GM18511 (cell line): Measurements from ENCODE around the gene JAKMIP1.
"Not testable (repeated sequence)": the region's sequence is repeated elsewhere in the genome, so short reads cannot be mapped to it uniquely, and the experiment has no call there.

Experiments used
- ATAC-seq: cut with Tn5 transposase; IDR thresholded peaks from one replicate; pipeline ENCODE4 v1.9.1; 2021; ENCODE audit warnings: mild to moderate bottlenecking, moderate library complexity; ENCODE audit not compliant: unreplicated experiment

The JAKMIP1 gene

DNA sequence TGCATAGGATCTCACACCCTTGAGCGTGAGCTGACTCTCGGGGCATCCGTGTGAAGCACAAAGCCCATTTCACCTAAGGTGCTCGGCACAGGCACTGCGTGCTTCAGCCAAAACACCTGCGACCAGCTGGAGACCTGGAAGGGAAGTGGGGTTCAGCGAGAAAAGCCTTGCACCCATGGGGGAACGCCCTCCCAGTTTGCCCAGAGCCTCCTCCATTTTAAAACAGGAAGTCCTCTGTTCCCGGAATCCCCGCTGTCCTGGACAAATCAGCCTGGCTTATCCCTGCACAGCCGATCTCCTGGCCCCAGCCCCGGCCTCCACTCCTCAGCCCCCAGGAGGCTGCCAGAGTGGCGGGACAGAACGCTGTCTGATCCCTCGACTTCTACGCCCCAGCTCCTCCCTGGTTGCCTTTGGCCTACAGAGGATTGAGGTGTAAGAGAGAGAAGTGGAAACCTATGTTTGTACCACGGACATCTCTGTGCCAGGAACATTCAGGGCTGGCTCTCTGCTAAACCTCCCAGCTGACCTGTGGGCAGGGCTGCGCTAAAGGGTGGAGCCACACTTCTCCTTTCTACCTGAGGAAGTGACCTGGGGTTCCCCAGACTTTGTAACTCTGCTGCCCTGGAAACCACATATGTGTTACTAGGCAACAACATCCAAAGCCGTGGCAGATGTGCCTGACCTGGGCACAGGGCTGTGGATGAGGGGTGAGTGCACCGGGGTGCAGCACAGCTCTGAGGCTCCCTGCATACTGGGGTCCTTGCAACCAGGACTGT, 178.3 kb downstream of the JAKMIP1 start:
- ATAC-seq, result no peak

GRCh38 chr4:6020613-6021012, 179.7 kb downstream of the JAKMIP1 start:
- ATAC-seq, result no peak

DNA sequence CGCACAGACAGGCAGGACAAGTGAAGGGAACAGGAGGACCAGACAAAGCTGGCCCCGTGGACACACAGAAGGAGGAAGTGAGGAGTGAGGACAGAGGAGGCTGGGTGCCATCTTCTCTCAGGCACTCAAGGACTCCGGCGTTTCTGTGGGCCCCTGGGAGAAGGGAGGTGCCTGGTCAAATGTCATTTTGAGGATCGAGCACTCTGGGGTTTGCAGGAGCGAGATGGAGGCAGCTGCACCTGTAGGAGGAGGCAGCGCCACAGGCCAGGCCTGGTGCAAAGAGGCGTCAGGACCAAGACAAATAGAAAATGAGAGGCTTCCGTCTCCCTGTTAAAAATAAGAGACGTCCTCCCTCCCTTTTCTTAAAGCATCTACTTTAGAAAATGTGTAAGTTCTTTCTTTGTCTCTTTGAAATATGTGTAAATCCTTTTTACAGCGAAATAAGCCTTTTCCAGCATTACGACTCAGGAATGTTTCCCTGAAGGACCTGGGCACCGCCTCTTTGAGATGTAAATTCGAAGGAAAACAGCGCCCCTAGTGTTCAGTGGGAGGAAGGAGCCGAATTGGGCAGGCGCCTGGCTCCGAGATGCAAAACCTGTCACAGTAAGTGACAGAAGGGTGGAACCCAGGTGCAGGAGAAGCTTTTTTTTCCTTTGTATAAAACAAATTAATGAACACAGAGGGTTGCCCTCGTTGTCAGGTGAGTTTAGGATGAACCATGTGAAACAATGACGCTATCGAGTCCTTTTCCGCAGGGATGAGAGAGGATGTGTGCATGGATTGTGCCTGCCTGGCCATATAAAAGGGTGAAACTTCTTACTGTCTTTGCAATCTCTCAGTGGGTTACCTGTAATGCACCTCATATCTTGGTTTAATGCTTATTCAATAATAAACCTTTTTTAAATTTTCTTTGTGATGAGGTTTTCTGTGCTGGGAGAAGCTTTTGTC, 180.8 kb downstream of the JAKMIP1 start:
- no peak for ATAC-seq

DNA sequence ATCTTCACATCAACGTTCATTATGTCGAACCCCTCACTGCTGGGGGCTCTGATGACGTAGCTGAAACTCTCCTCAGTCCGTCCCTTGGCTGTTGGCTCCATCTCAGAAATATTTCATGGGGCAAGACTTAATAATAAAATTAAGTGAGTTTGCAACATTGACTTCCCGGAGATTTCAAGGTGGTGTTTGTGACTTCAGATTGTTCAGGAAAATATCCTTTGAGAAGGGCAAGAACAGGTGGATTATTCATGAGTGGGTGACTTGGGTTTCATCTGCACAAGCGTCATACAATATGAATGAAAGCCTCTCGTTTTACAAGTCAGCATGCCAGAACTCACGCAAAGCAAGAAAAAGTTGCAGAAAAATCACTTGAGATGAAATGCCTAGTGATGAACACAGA, 182.0 kb downstream of the JAKMIP1 start, which contains the start of gene C4orf50:
C4orf50 (minus strand) TSS at position 101 of the 400 bp plus-strand sequence.
- no peak for ATAC-seq

GRCh38 chr4:6017800-6018199, 182.5 kb downstream of the JAKMIP1 start:
- ATAC-seq, result no peak

DNA sequence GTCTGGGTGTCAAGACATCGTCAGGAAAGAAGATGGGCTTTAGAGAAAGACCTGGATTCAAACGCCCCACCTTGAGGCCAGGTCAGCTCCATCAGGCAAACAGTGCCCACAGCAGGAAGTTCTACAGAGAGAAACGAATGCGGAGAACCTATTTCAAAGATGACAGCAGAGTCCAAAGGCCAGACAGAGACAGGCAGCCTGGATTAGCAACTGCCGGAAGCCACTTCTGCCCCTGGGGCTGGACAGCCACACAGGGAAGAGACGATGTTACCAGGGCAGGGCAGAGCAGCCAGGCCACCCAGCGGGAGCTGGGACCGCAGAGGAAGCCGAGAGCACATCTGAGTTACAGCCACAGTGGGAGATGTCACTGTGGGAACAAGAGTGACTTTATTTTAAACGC, 183.3 kb downstream of the JAKMIP1 start:
- ATAC-seq, result no peak

DNA sequence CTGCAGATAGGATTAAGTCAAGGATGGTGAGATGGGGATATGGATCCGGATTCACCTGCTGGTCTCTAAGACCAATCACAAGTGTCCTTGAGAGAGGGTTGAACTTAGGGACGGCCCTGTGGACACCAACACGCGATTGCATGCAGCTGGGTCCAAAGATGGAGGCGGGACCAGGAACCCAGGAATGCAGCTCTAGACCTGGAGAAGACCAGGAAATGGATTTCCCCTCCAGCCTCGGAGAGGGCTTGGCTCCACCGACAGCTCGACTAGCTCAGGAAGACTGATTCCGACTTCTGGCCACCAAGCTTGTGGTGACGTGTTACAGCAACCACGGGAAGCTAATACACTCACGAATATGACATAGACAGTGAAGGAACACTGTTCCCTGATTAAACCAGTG, 186.8 kb downstream of the JAKMIP1 start:
- ATAC-seq, result no peak

- no peak for ATAC-seq
Measured at GRCh38 chr4:6012200-6012599, 188.1 kb downstream of the JAKMIP1 start.

DNA sequence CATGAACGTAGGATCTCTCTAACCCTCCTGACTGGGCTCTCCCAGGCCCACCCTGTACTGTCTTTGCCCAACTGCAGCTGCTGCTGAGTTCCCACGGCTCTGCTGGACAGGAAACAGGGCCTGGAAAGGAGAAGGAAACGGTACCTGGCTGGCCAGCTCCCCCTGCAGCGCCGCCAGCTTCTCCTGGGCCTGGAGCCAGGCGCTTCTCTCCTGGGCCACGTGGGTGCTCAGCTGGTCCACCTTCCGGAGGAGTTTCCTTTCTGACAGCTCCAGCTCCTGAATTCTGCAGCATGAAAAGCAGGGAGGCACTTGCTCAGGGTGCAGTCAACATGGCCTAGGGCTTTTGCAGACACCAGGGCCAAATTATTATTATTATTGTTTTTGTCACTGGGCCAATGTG, 188.7 kb downstream of the JAKMIP1 start:
- ATAC-seq, result no peak

DNA sequence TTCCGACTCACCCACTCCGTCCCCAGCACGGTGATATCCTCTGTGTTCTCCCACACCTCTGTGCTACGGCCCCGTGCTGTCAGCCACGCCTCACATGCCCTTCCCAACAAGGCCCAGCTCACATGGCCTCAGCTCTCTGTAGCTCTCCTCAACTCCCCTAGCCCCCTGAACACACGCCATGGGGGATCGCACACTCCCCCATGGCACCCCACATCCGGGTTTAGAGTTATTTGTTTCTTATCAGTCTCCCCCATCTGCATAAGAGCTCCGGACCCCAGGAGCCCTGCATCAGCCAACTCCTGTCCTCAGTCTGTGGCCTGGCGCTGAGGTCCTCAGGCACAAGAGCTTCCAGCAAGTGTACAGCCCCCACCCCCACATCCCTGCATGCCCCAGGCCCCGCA, 189.1 kb downstream of the JAKMIP1 start:
- no peak for ATAC-seq

DNA sequence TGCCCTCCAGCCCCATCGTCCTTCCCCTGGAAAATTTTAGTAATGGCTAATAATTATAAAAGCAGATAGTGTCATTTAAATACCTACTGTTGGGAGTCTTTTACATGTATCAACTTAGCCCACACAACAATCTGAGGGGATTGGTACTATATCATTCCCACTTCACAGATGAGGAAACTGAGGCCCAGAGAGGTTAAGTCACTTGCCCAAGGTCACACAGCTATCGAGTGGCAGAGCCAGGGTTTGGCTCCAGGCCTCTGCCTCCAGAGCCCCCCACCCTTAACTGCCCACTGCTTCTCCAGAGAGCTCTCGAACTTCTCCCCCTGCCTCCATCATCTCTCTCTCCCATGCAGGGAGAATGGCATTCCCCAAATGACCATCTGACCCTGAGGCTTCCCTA, 189.6 kb downstream of the JAKMIP1 start:
- no peak for ATAC-seq

- no peak for ATAC-seq
Measured at GRCh38 chr4:6009452-6009851, 190.9 kb downstream of the JAKMIP1 start.

- ATAC-seq, result no peak
Measured at GRCh38 chr4:6008766-6009385, 191.5 kb downstream of the JAKMIP1 start.

- no peak for ATAC-seq
Measured at GRCh38 chr4:6008092-6008551, 192.2 kb downstream of the JAKMIP1 start.

DNA sequence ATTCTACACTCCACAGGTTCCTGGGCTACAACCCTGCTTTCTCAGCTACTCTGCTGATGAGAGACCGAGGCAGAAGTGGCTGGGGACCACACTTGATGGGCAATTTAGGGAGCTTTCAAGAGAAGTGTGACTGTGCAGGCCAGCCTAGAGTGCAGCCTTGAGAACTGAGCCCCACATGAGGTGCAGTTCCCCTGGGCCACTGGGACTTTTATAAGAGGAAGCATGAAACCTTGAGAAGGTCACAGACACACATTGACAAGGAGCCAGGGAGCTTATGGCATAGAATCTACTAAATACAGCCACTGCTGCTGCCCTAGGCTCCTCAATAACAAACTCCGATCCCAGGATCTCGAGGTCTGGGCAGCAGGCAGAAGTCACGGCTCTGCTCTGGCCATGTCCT, 195.2 kb downstream of the JAKMIP1 start:
- no peak for ATAC-seq

DNA sequence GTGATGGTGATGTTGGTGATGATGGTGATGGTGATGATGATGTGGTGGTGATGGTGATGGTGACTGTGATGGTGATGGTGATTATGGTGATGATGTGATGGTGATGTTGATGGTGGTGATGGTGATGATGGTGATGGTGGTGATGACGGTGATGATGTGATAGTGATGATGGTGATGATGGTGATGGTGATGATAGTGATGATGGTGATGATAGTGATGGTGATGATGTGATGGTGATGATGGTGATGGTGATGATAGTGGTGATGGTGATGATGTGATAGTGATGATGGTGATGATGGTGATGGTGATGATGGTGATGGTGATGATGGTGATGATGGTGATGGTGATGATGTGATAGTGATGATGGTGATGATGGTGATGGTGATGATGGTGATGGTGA, 196.9 kb downstream of the JAKMIP1 start:
- ATAC-seq, result not testable (repeated sequence)

DNA sequence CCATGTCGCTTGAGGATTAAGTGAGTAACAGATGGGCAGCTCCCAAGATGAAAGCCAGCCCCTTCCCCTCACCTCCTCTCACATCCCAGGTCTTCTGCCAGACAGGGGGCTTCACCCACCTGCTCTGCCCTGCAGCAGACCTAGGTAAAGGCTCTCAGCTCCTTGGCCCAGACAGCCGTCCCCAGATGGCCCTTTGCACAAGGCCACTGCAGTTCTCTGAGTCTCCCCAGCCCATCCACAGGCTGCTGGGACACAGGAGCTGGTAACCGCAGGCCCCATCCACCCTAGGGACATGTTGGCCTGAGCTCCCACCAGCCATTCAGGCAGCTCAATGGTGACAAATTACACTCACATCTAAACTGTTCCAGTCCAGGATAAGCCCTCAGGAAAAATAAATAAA, 197.4 kb downstream of the JAKMIP1 start:
- ATAC-seq, result no peak

- no peak for ATAC-seq
Measured at GRCh38 chr4:6002492-6002833, 197.9 kb downstream of the JAKMIP1 start.

DNA sequence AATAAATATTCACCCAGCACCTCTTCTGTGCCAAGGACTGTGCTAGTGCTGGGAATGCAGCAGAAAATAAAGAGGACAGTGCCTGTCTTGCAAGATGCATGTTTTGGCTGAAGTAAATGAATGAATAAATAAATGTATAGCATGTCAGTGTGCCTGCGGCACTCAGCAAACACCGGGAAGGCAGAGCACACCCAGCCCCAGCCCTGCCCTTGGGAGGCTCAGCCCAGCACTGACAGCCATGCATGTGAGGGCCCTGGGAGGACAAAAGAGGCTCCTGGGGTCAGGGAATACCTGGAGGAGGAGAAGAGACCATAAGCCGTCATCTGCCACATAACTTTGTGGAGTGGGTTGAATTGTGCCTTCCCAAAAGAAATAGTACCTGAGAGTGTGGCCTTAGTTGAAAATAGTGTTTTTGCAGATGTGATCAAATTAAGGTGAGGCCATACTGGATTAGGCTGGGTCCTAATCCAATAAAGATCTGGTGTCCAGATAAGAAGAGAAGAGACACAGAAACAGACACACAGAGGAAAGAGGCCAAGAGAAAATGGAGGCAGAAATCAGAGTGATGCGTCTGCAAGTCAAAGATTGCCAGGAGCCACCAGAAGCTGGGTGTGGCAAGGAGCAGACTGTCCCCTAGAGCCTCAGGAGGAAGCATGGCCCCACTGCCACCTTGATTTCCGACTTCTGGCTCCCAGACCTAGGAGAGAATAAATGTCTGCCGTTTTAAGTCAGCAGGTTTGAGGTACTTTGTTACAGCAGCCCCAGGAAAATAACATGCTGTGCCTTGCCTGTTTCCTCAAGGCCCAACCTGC, 198.5 kb downstream of the JAKMIP1 start:
- no peak for ATAC-seq

GRCh38 chr4:5999830-6000365, 200.5 kb downstream of the JAKMIP1 start:
- no peak for ATAC-seq
